ENCODE measurements around the gene MOB2.

Gene MOB2

GRCh38 chr11:1478011-1478410 is 8.6 kb downstream of the MOB2 start:
- peaks cover 12% of the 10 kb centered on the region; the same call in 1 of the 2 replicates for H3K79me2 ChIP-seq (ENCODE audit: insufficient read depth, low read length)
- no peak overlapping the region for H3K4me3 ChIP-seq (ENCODE audit: low read depth in 1 of 2, low read length in 2 of 2)
- H3K9ac ChIP-seq (ENCODE audit: low read depth, low read length) = no peak overlapping the region
- H3K4me1 ChIP-seq (ENCODE audit: insufficient read depth, low read length) = no peaks in the 10 kb centered on the region
- DNase-seq (no peak), ATAC-seq (ENCODE audit: insufficient read depth, low read depth) (no peak)
- TF ChIP-seq CTCF (IDR thresholded peaks at IDR 0.05; ENCODE audit: borderline replicate concordance, extremely low read depth, low read length, poor library complexity, severe bottlenecking) (no peak), EZH2 (IDR thresholded peaks at IDR 0.05; ENCODE audit: borderline replicate concordance, low read depth, low read length, severe bottlenecking) (no peak)
- H3K36me3 ChIP-seq (ENCODE audit: insufficient read depth, low read length) = peaks cover 67% of the 10 kb centered on the region
- no peak overlapping the region for H2AFZ ChIP-seq (ENCODE audit: low read depth, low read length)
- no peak overlapping the region for H3K4me2 ChIP-seq (ENCODE audit: insufficient read depth, low read length)
- peaks cover 57% of the 10 kb centered on the region for H4K20me1 ChIP-seq (ENCODE audit: insufficient read depth, low read length)
- no peak overlapping the region for H3K27ac ChIP-seq (ENCODE audit: low read length)
- H3K9me3 ChIP-seq (ENCODE audit: insufficient read depth, low read length, severe bottlenecking) = no peaks in the 10 kb centered on the region
- H3K27me3 ChIP-seq (ENCODE audit: insufficient read depth, low read length, poor library complexity) = no peaks in the 10 kb centered on the region

GRCh38 chr11:1476940-1477736 is 9.4 kb downstream of the MOB2 start:
- no peak overlapping the region for H3K9ac ChIP-seq (ENCODE audit: low read depth, low read length)
- H4K20me1 ChIP-seq (ENCODE audit: insufficient read depth, low read length) = peaks cover 57% of the 10 kb centered on the region
- no peaks in the 10 kb centered on the region for H3K4me1 ChIP-seq (ENCODE audit: insufficient read depth, low read length)
- H3K4me3 ChIP-seq (ENCODE audit: low read depth in 1 of 2, low read length in 2 of 2) = no peak overlapping the region
- no peak overlapping the region for H3K4me2 ChIP-seq (ENCODE audit: insufficient read depth, low read length)
- no peaks in the 10 kb centered on the region for H3K9me3 ChIP-seq (ENCODE audit: insufficient read depth, low read length, severe bottlenecking)
- no peak overlapping the region for H2AFZ ChIP-seq (ENCODE audit: low read depth, low read length)
- TF ChIP-seq CTCF (IDR thresholded peaks at IDR 0.05; ENCODE audit: borderline replicate concordance, extremely low read depth, low read length, poor library complexity, severe bottlenecking) = no peak
- H3K36me3 ChIP-seq (ENCODE audit: insufficient read depth, low read length) = peaks cover 71% of the 10 kb centered on the region
- no peaks in the 10 kb centered on the region for H3K27me3 ChIP-seq (ENCODE audit: insufficient read depth, low read length, poor library complexity)
- no peak for ATAC-seq (ENCODE audit: insufficient read depth, low read depth)
- H3K27ac ChIP-seq (ENCODE audit: low read length) = no peak overlapping the region
- DNase-seq = no peak
- H3K79me2 ChIP-seq (ENCODE audit: insufficient read depth, low read length) = peaks cover 5% of the 10 kb centered on the region; the same call in 1 of the 2 replicates

- Histone ChIP-seq H3K27ac (ENCODE audit: low read length) (no peak overlapping the region), H3K9ac (ENCODE audit: low read depth, low read length) (no peak overlapping the region), H3K27me3 (ENCODE audit: insufficient read depth, low read length, poor library complexity) (no peaks in the 10 kb centered on the region), H3K4me1 (ENCODE audit: insufficient read depth, low read length) (no peaks in the 10 kb centered on the region), H3K79me2 (ENCODE audit: insufficient read depth, low read length) (no peaks in the 10 kb centered on the region), H3K9me3 (ENCODE audit: insufficient read depth, low read length, severe bottlenecking) (no peaks in the 10 kb centered on the region), H3K4me3 (ENCODE audit: low read depth in 1 of 2, low read length in 2 of 2) (no peak overlapping the region), H2AFZ (ENCODE audit: low read depth, low read length) (no peak overlapping the region), H3K36me3 (ENCODE audit: insufficient read depth, low read length) (peaks cover 77% of the 10 kb centered on the region), H4K20me1 (ENCODE audit: insufficient read depth, low read length) (peaks cover 48% of the 10 kb centered on the region), H3K4me2 (ENCODE audit: insufficient read depth, low read length) (no peak overlapping the region)
- TF ChIP-seq CTCF (IDR thresholded peaks at IDR 0.05; ENCODE audit: borderline replicate concordance, extremely low read depth, low read length, poor library complexity, severe bottlenecking) (no peak), EZH2 (IDR thresholded peaks at IDR 0.05; ENCODE audit: borderline replicate concordance, low read depth, low read length, severe bottlenecking) (no peak)
- no peak for ATAC-seq (ENCODE audit: insufficient read depth, low read depth)
- DNase-seq = no peak
Measured at GRCh38 chr11:1475841-1476240, 10.7 kb downstream of the MOB2 start.

Measured in DND-41 (cell line).